Left ventricle myocardium inferior (tissue), 1 donor: ENCODE measurements around the gene GNG14. TPM values are rescaled to one million over a fixed set of nuclear protein-coding genes. Genes with fewer than 3 reads are reported as not detected.

Source experiments
- DNase-seq: peaks from one replicate; pipeline ENCODE4 v3.0.0-alpha.2; 2020
- H3K27ac ChIP-seq: fragments of 200-600 bp; replicated peaks from 2 replicates; pipeline ENCODE4 v1.8.0; 2021
- H3K27me3 ChIP-seq: fragments of 200-600 bp; 2 replicates; pipeline ENCODE4 v1.8.0; 2021; ENCODE audit warnings: low read depth
- H3K36me3 ChIP-seq: fragments of 200-600 bp; 2 replicates; pipeline ENCODE4 v1.8.0; 2021
- H3K4me1 ChIP-seq: fragments of 200-600 bp; 2 replicates; pipeline ENCODE4 v1.8.0; 2021
- H3K4me3 ChIP-seq: fragments of 200-600 bp; 2 replicates; pipeline ENCODE4 v1.8.0; 2021; ENCODE audit warnings: mild to moderate bottlenecking, moderate library complexity
- H3K9me3 ChIP-seq: fragments of 200-600 bp; replicated peaks from 2 replicates; pipeline ENCODE4 v1.8.0; 2021
- CTCF ChIP-seq: fragments of 200-600 bp; IDR thresholded peaks from 2 replicates; pipeline ENCODE4 v1.8.0; 2021; ENCODE audit warnings: antibody characterized with exemption, mild to moderate bottlenecking, borderline replicate concordance
- intact Hi-C: fragments of 100-400 bp; cut with micrococcal nuclease; formaldehyde crosslinking; loops from one replicate; pipeline ENCODE4 v1.11.0; 2022
- total RNA-seq: library from RNA; stranded (reverse); fragmentation: NEBNext Ultra II Directional; extraction: Animal tissue kit (Norgen Biotek cat#: 25700); gene quantifications from one replicate; pipeline ENCODE4 v1.2.1, GENCODE V29; 2021
- donor health status: DM: no; HTN: yes; CAD: no; lungs with severe emphysema.

GNG14 gene
- total RNA-seq, 1 donor from 2014 or later: not detected

DNA sequence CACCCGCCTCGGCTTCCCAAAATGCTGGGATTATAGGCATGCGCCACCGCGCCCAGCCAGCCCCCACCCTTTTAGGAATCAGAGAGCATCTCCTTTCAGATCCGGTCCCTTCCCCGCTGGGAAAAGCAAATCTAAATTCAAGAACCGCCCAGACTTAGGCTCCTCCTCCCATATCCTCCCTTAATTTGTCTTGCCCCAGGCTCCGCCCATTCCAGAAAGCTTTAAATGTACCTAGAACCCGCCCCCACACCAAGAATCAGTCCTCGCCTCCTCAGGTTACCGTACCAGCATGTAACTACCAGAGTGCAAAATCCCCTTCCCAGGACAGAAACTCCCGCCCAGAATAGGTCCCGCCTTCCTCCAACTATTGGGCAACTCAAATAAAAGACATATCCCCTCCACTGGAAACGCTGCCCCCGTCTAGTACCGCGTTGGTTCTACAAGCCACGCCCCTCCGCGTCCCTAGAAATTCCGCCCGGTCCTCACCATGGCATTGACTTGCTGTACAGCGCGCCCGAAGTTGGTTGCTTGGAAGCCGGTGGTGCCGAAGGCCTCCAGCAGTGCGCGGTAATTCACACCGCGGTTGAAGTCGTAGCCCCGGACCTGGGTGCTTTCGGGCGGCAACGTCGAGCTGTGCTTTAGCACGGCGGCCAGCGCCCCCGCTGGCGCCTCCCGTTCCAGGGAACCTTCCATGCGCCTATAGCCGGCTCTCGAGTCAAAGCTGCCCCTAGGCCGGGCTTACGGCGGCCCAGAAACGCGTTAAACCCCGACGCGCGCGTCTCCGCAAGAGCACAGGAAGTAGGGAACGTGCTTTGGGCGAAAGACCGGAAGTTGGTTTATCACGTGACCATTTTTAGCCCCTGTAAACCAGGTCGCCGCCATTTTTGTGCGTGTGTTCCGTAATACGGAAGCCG lies 6.5 kb upstream of the GNG14 start, which contains the start of gene DHPS:
TSS of gene DHPS (minus strand) at position 807 of the 914 bp plus-strand sequence. CDS start at position 693, 114 bp downstream.
- Histone ChIP-seq H3K4me1 (peaks cover 25% of the 10 kb centered on the region), H3K9me3 (no peaks in the 10 kb centered on the region), H3K4me3 (peak within 1 kb of the TSS; percentile 84), H3K27me3 (no peaks in the 10 kb centered on the region), H3K36me3 (peaks cover 38% of the 10 kb centered on the region), H3K27ac (peak within 1 kb of the TSS; percentile 97)
- intact Hi-C loops: no loop called here
- no peak for TF ChIP-seq CTCF
- DNase-seq: peak; percentile 89

GRCh38 chr19:12685831-12686230 lies 2.0 kb upstream of the GNG14 start:
- DNase-seq: no peak
- no peak for TF ChIP-seq CTCF
- H3K4me1 ChIP-seq: peaks cover 14% of the 10 kb centered on the region
- H3K27ac ChIP-seq: no peak overlapping the region
- H3K4me3 ChIP-seq: no peak overlapping the region
- H3K36me3 ChIP-seq: no peaks in the 10 kb centered on the region
- no peaks in the 10 kb centered on the region for H3K9me3 ChIP-seq
- H3K27me3 ChIP-seq: no peaks in the 10 kb centered on the region
- intact Hi-C loops: no loop called here

DNA sequence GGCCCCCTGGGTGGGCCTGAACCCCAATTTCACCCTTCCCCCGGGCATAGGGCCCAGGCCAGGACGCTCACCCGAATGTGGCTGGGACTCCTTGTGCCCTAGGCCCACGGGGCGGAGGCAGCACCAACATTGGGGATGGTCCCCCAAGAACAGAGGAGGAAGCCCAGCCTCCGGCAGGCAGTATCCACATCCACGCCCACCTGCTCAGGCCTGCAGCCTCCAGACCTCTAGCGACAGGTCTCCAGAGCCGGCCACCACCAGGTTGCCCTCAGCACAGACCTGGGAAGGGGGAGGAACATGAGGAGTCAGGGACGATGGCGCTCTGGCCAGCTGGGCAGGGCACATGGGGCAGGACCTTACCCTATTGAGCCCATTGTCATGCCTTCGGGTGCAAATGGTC lies 1.2 kb downstream of the GNG14 start:
- Histone ChIP-seq H3K4me1 (no peaks in the 10 kb centered on the region), H3K27me3 (no peaks in the 10 kb centered on the region), H3K9me3 (no peaks in the 10 kb centered on the region), H3K27ac (no peak overlapping the region), H3K4me3 (no peak overlapping the region), H3K36me3 (no peaks in the 10 kb centered on the region)
- DNase-seq: no peak
- intact Hi-C loops: no loop called here
- TF ChIP-seq CTCF: no peak

- intact Hi-C loops: no loop called here
- Histone ChIP-seq H3K36me3 (no peaks in the 10 kb centered on the region), H3K27ac (no peak overlapping the region), H3K4me3 (no peak overlapping the region), H3K27me3 (no peaks in the 10 kb centered on the region), H3K9me3 (no peaks in the 10 kb centered on the region), H3K4me1 (no peaks in the 10 kb centered on the region)
- DNase-seq: no peak
- TF ChIP-seq CTCF: no peak
These were observed 1.9 kb downstream of the GNG14 start for GRCh38 chr19:12689581-12690216.

- Histone ChIP-seq H3K27me3 (no peaks in the 10 kb centered on the region), H3K27ac (no peak overlapping the region), H3K4me1 (peaks cover 23% of the 10 kb centered on the region), H3K9me3 (no peaks in the 10 kb centered on the region), H3K36me3 (peaks cover under 1% of the 10 kb centered on the region), H3K4me3 (no peak overlapping the region)
- intact Hi-C loops: no loop called here
- TF ChIP-seq CTCF: no peak
- no peak for DNase-seq
These were observed 5.2 kb downstream of the GNG14 start for GRCh38 chr19:12692960-12693359.
